Fibroblast of lung (primary cell): Measurements from ENCODE around the gene NFASC. TPM values are rescaled to one million over a fixed set of nuclear protein-coding genes. Genes with fewer than 3 reads are reported as not detected.

ENCODE experiments used
- DNase-seq, 2 donors: peaks; one replicate each; pipeline versions ENCODE4 v3.0.0 to v3.0.0-alpha.2; 2010; ENCODE audit warnings: low read depth in 2 of 2
- H2AFZ ChIP-seq: 2 replicates; pipeline ENCODE4 v1.5.1; 2012; ENCODE audit warnings: low read length, control low read depth, inconsistent platforms
- H3K27ac ChIP-seq: 2 replicates; pipeline ENCODE4 v1.5.1; 2011; ENCODE audit warnings: low read length, control low read depth; ENCODE audit not compliant: insufficient read depth
- H3K27me3 ChIP-seq: 2 replicates; pipeline ENCODE4 v1.5.1; 2011; ENCODE audit warnings: mild to moderate bottlenecking, low read length; ENCODE audit not compliant: control insufficient read depth, insufficient read depth
- H3K36me3 ChIP-seq: 2 replicates; pipeline ENCODE4 v1.5.1; 2011; ENCODE audit warnings: low read length; ENCODE audit not compliant: control insufficient read depth, insufficient read depth
- H3K4me1 ChIP-seq: 2 replicates; pipeline ENCODE4 v1.5.1; 2011; ENCODE audit warnings: low read length; ENCODE audit not compliant: control insufficient read depth, insufficient read depth; ENCODE audit errors: extremely low read depth
- H3K4me2 ChIP-seq: 2 replicates; pipeline ENCODE4 v1.5.1; 2011; ENCODE audit warnings: low read length, control low read depth; ENCODE audit not compliant: insufficient read depth; ENCODE audit errors: extremely low read depth
- H3K4me3 ChIP-seq, 4 experiments: fragments of 200-600 bp in 1 of 4; sonication (generic) in 1 of 4; replicated peaks in 1 of 4; 2 replicates each; pipeline ENCODE4 v1.5.1; 2011 to 2016; ENCODE audit warnings: low read length in 4 of 4, low read depth in 3 of 4, mild to moderate bottlenecking in 3 of 4, control low read depth in 2 of 4, inconsistent platforms in 1 of 4, mixed read lengths in 1 of 4; ENCODE audit not compliant: insufficient read depth in 1 of 4; ENCODE audit errors: control extremely low read depth in 1 of 4
- H3K79me2 ChIP-seq: 2 replicates; pipeline ENCODE4 v1.5.1; 2012; ENCODE audit warnings: mild to moderate bottlenecking, low read length, inconsistent platforms; ENCODE audit not compliant: control insufficient read depth, insufficient read depth
- H3K9ac ChIP-seq: 2 replicates; pipeline ENCODE4 v1.5.1; 2011; ENCODE audit warnings: mild to moderate bottlenecking, low read length, control low read depth; ENCODE audit not compliant: insufficient read depth
- H3K9me3 ChIP-seq: 2 replicates; pipeline ENCODE4 v1.5.1; 2012; ENCODE audit warnings: low read depth, low read length; ENCODE audit not compliant: control insufficient read depth, insufficient read depth
- H4K20me1 ChIP-seq: 2 replicates; pipeline ENCODE4 v1.5.1; 2011; ENCODE audit warnings: low read length; ENCODE audit not compliant: control insufficient read depth, insufficient read depth; ENCODE audit errors: extremely low read depth
- CTCF ChIP-seq, 2 donors: IDR thresholded peaks in 1 of 2; conservative IDR thresholded peaks in 1 of 2; 1 replicate in 1 of 2; 2 replicates in 1 of 2; pipeline ENCODE4 v1.5.1; 2011 to 2012; ENCODE audit warnings: low read length in 2 of 2, control low read depth in 1 of 2, inconsistent platforms in 1 of 2, low read depth in 1 of 2, mild to moderate bottlenecking in 1 of 2
- EZH2 ChIP-seq: IDR thresholded peaks from 2 replicates; pipeline ENCODE4 v1.5.1; 2012; ENCODE audit warnings: low read length, control low read depth, mild to moderate bottlenecking; ENCODE audit errors: missing control alignments
- polyA plus RNA-seq, 2 donors: library from polyadenylated mRNA; depleted of rRNA in 1 of 2; stranded (reverse) in 1 of 2; unstranded in 1 of 2; fragments of >200 nt; gene quantifications; 2 replicates each; pipeline ENCODE4 v1.2.1, GENCODE V29; 2011 to 2012; ENCODE audit warnings: missing spikeins in 1 of 2
- total RNA-seq: library from RNA; depleted of rRNA; stranded (reverse); fragments of >200 nt; gene quantifications from 2 replicates; pipeline ENCODE4 v1.2.1, GENCODE V29; 2014

NFASC gene
- total and polyA plus RNA-seq, 2 donors (not counting 1 experiment from before 2014, with no cell fraction given), result 13.4 to 16.5 TPM

- H4K20me1 ChIP-seq, result no peaks in the 10 kb centered on the region
- H2AFZ ChIP-seq, result no peak overlapping the region
- H3K9ac ChIP-seq, result no peak overlapping the region
- no peak for DNase-seq
- peaks cover 2% of the 10 kb centered on the region for H3K36me3 ChIP-seq
- no peaks in the 10 kb centered on the region for H3K27me3 ChIP-seq
- TF ChIP-seq CTCF (conservative IDR thresholded peaks at IDR 0.05 in 1 of 2, IDR thresholded peaks at IDR 0.05 in 1 of 2; ENCODE audit: low read depth in 1 of 2, low read length in 2 of 2), result no peak
- TF ChIP-seq EZH2, result no peak
- no peak overlapping the region for H3K27ac ChIP-seq
- no peak overlapping the region for H3K4me2 ChIP-seq
- no peaks in the 10 kb centered on the region for H3K4me1 ChIP-seq
- no peak overlapping the region for H3K4me3 ChIP-seq
- H3K79me2 ChIP-seq, result no peaks in the 10 kb centered on the region
- H3K9me3 ChIP-seq, result no peaks in the 10 kb centered on the region
These were observed 113.8 kb downstream of the NFASC start for GRCh38 chr1:204984499-204984898.

- no peak overlapping the region for H3K4me3 ChIP-seq
- H3K36me3 ChIP-seq, result peaks cover 2% of the 10 kb centered on the region
- no peak for DNase-seq
- TF ChIP-seq CTCF (conservative IDR thresholded peaks at IDR 0.05 in 1 of 2, IDR thresholded peaks at IDR 0.05 in 1 of 2; ENCODE audit: low read depth in 1 of 2, low read length in 2 of 2) (no peak), EZH2 (no peak)
- H3K4me1 ChIP-seq, result no peaks in the 10 kb centered on the region
- H3K27ac ChIP-seq, result no peak overlapping the region
- H3K27me3 ChIP-seq, result no peaks in the 10 kb centered on the region
- H3K9me3 ChIP-seq, result no peaks in the 10 kb centered on the region
- no peak overlapping the region for H3K4me2 ChIP-seq
- H4K20me1 ChIP-seq, result no peaks in the 10 kb centered on the region
- no peak overlapping the region for H3K9ac ChIP-seq
- H3K79me2 ChIP-seq, result no peaks in the 10 kb centered on the region
- no peak overlapping the region for H2AFZ ChIP-seq
These were observed 115.5 kb downstream of the NFASC start for GRCh38 chr1:204986181-204986580.

GRCh38 chr1:204987689-204988088 lies 117.0 kb downstream of the NFASC start:
- TF ChIP-seq CTCF (conservative IDR thresholded peaks at IDR 0.05 in 1 of 2, IDR thresholded peaks at IDR 0.05 in 1 of 2; ENCODE audit: low read depth in 1 of 2, low read length in 2 of 2) (no peak), EZH2 (no peak)
- H3K27me3 ChIP-seq, result no peaks in the 10 kb centered on the region
- no peaks in the 10 kb centered on the region for H3K9me3 ChIP-seq
- DNase-seq, result no peak
- no peak overlapping the region for H2AFZ ChIP-seq
- no peak overlapping the region for H3K4me3 ChIP-seq
- H3K36me3 ChIP-seq, result peaks cover 2% of the 10 kb centered on the region
- H3K4me1 ChIP-seq, result no peaks in the 10 kb centered on the region
- no peaks in the 10 kb centered on the region for H3K79me2 ChIP-seq
- no peak overlapping the region for H3K4me2 ChIP-seq
- no peak overlapping the region for H3K9ac ChIP-seq
- no peaks in the 10 kb centered on the region for H4K20me1 ChIP-seq
- H3K27ac ChIP-seq, result no peak overlapping the region
